Measurements from ENCODE around the gene BMPR2.

- TF ChIP-seq CTCF (IDR thresholded peaks at IDR 0.05): no peak
- no peak for TF ChIP-seq POLR2A (IDR thresholded peaks at IDR 0.05)
Observed at GRCh38 chr2:202541137-202541536, 165.0 kb downstream of the BMPR2 start.

All from breast epithelium (tissue), 3 donors.